Sigmoid colon (tissue), 4 donors: ENCODE data around the gene TSC22D4.

Source experiments
- POLR2A ChIP-seq, 2 donors: fragments of 450-650 bp; IDR thresholded peaks; one replicate each; pipeline ENCODE4 v1.6.1; 2016; ENCODE audit warnings: antibody characterized with exemption in 2 of 2, mild to moderate bottlenecking in 2 of 2, moderate library complexity in 2 of 2
- POLR2AphosphoS5 ChIP-seq, 4 donors: sonication (generic); formaldehyde crosslinking; IDR thresholded peaks; one replicate each; pipeline ENCODE4 v1.6.1; 2017; ENCODE audit warnings: antibody characterized with exemption in 4 of 4
- TF ChIP-seq, protein P1 (sequence below), 4 experiments: fragments of 450-650 bp in 3 of 4; fragments of 200-600 bp in 1 of 4; IDR thresholded peaks; one replicate each; pipeline ENCODE4 v1.5.1; 2016 to 2019; ENCODE audit warnings: antibody characterized with exemption in 4 of 4, mild to moderate bottlenecking in 3 of 4, moderate library complexity in 2 of 4

DNA sequence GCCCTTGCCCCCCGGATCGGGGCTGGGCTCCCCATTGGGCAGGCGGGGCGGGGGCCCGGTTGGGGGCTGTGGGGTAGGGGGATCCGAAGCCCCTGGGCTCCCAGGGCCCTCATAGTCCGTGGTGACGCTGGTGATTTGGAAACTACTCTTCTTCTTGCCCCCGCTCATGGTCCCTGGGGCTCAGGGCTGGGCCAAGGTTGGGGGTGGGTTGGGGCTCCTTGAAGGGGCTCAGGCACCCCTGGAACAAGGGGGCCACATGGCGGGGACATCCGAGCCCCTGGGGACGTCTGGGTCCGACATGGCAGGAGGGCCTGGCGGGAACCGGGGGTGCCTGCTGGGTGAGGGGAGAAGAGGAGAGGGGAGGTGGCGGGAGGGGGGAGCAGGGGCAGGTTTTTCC, 1.1 kb downstream of the TSC22D4 start:
- TF ChIP-seq POLR2AphosphoS5 (IDR thresholded peaks at IDR 0.05) (no peak), POLR2A (IDR thresholded peaks at IDR 0.05) (no peak)
- TF ChIP-seq, protein P1, sequence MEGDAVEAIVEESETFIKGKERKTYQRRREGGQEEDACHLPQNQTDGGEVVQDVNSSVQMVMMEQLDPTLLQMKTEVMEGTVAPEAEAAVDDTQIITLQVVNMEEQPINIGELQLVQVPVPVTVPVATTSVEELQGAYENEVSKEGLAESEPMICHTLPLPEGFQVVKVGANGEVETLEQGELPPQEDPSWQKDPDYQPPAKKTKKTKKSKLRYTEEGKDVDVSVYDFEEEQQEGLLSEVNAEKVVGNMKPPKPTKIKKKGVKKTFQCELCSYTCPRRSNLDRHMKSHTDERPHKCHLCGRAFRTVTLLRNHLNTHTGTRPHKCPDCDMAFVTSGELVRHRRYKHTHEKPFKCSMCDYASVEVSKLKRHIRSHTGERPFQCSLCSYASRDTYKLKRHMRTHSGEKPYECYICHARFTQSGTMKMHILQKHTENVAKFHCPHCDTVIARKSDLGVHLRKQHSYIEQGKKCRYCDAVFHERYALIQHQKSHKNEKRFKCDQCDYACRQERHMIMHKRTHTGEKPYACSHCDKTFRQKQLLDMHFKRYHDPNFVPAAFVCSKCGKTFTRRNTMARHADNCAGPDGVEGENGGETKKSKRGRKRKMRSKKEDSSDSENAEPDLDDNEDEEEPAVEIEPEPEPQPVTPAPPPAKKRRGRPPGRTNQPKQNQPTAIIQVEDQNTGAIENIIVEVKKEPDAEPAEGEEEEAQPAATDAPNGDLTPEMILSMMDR (IDR thresholded peaks at IDR 0.05), result no peak
